Gastroesophageal sphincter (tissue), 3 donors: ENCODE data around the gene RAB43.

Source experiments
- CTCF ChIP-seq, 4 experiments: fragments of 200-600 bp in 2 of 4; fragments of 450-650 bp in 2 of 4; sonication (generic) in 1 of 4; IDR thresholded peaks; one replicate each; pipeline ENCODE4 v1.5.1; 2017 to 2019; ENCODE audit warnings: antibody characterized with exemption in 4 of 4, mild to moderate bottlenecking in 2 of 4, moderate library complexity in 2 of 4
- EP300 ChIP-seq: sonication (generic); formaldehyde crosslinking; IDR thresholded peaks from one replicate; pipeline ENCODE4 v1.6.1; 2017; ENCODE audit warnings: antibody characterized with exemption, mild to moderate bottlenecking
- POLR2A ChIP-seq, 2 donors: fragments of 450-650 bp; IDR thresholded peaks; one replicate each; pipeline ENCODE4 v1.6.1; 2017; ENCODE audit warnings: antibody characterized with exemption in 2 of 2, mild to moderate bottlenecking in 2 of 2, moderate library complexity in 1 of 2
- POLR2AphosphoS5 ChIP-seq: sonication (generic); formaldehyde crosslinking; IDR thresholded peaks from one replicate; pipeline ENCODE4 v1.6.1; 2017; ENCODE audit warnings: antibody characterized with exemption

- no peak for TF ChIP-seq POLR2A (IDR thresholded peaks at IDR 0.05)
- TF ChIP-seq CTCF (IDR thresholded peaks at IDR 0.05): no peak
- TF ChIP-seq POLR2AphosphoS5: no peak
- TF ChIP-seq EP300: no peak
Measured at GRCh38 chr3:129122412-129123011, 908 bp upstream of the RAB43 start.
